ENCODE measurements around the gene ADD2.

DNA sequence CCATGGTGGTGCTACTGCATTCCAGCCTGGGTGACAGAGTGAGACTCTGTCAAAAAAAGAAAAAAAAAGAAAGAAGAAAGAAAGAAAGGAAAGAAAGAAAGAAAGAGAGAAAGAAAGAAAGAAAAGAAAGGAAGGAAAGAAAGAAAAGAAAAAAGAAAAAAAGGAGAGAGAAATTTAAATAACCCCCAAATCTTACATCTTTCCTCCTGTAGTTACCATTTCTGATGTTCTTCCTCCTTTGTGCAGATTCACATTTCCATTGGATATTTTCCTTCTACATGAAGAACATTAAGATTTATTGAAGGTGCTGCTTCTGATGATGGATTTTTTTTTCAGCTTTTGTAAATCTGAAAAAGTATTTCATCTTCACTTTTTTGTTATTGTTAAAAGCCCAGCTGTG, 117.0 kb downstream of the ADD2 start:
- TF ChIP-seq, protein P1, sequence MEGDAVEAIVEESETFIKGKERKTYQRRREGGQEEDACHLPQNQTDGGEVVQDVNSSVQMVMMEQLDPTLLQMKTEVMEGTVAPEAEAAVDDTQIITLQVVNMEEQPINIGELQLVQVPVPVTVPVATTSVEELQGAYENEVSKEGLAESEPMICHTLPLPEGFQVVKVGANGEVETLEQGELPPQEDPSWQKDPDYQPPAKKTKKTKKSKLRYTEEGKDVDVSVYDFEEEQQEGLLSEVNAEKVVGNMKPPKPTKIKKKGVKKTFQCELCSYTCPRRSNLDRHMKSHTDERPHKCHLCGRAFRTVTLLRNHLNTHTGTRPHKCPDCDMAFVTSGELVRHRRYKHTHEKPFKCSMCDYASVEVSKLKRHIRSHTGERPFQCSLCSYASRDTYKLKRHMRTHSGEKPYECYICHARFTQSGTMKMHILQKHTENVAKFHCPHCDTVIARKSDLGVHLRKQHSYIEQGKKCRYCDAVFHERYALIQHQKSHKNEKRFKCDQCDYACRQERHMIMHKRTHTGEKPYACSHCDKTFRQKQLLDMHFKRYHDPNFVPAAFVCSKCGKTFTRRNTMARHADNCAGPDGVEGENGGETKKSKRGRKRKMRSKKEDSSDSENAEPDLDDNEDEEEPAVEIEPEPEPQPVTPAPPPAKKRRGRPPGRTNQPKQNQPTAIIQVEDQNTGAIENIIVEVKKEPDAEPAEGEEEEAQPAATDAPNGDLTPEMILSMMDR (IDR thresholded peaks at IDR 0.05) = no peak
- no peak for TF ChIP-seq POLR2AphosphoS5 (IDR thresholded peaks at IDR 0.05; ENCODE audit: insufficient read depth in 1 of 2, low read depth in 1 of 2)
- TF ChIP-seq POLR2A (IDR thresholded peaks at IDR 0.05) = no peak
